ENCODE data around the gene CADM2. TPM values are rescaled to one million over a fixed set of nuclear protein-coding genes. Genes with fewer than 3 reads are reported as not detected.

The CADM2 gene
- total RNA-seq, 1 experiment from 2014 or later, result 10.9 TPM

DNA sequence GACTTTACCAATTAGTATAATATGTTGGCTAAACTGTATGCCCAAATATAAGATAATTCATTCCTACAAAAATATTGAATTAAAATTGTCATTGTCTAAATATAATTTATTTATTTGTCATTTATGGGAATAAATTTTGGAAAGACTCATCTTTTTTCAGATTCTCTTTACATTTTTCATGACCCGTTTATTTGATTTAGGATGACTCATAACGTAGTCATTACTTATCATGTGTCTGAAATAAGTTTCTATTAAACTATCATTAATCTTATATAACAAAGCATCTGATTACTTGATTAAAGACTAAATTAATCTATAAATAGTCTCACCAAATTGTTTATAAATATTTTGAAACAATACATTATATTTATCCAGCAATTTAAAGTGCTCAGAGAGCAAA is 516.6 kb downstream of the CADM2 start:
- DNase-seq, result no peak
- no CpG with 5 or more reads among the region's 2 CpGs for WGBS (ENCODE audit: extremely low coverage, insufficient read length, low lambda C conversion rate)
- no peaks in the 10 kb centered on the region for H3K9me3 Mint-ChIP-seq

More for the DNA sequence above, 516.6 kb downstream of the CADM2 start:
- Histone ChIP-seq H2BK20ac (ENCODE audit: low read depth, low read length, poor library complexity, severe bottlenecking) (no peak overlapping the region), H2BK15ac (ENCODE audit: low read depth, low read length) (no peak overlapping the region), H3K56ac (ENCODE audit: insufficient read length, low read depth, low read length) (no peak overlapping the region), H2AK5ac (ENCODE audit: insufficient read length, low read length) (no peak overlapping the region), H3K9me3 (ENCODE audit: control insufficient read depth, low read depth, low read length) (no peaks in the 10 kb centered on the region), H3K14ac (ENCODE audit: insufficient read depth, low read length) (no peak overlapping the region), H3K18ac (ENCODE audit: insufficient read length, low read depth, low read length) (no peak overlapping the region), H3K27ac (ENCODE audit: insufficient read length, low read depth, low read length) (no peak overlapping the region), H2BK120ac (ENCODE audit: low read depth, low read length, poor library complexity, severe bottlenecking) (no peak overlapping the region), H3K4me2 (ENCODE audit: insufficient read depth, insufficient read length, low read length) (no peak overlapping the region), H4K8ac (replicated peaks; ENCODE audit: insufficient read length, low read depth, low read length) (no peak overlapping the region), H4K91ac (ENCODE audit: insufficient read length, low read depth, low read length) (no peak overlapping the region), H3K9ac (ENCODE audit: extremely low read depth, insufficient read length, low read length) (no peak overlapping the region), H4K20me1 (ENCODE audit: control insufficient read depth, insufficient read depth, insufficient read length) (no peaks in the 10 kb centered on the region), H3K27me3 (ENCODE audit: insufficient read depth, low read length) (no peaks in the 10 kb centered on the region), H3T11ph (ENCODE audit: low read length) (no peak overlapping the region), H3K23ac (ENCODE audit: insufficient read length, low read depth, low read length) (no peak overlapping the region), H4K5ac (ENCODE audit: insufficient read length, low read depth, low read length) (no peak overlapping the region), H3K4me1 (ENCODE audit: insufficient read depth, low read length) (peaks cover 2% of the 10 kb centered on the region; the same call in 1 of the 2 replicates), H3K4ac (ENCODE audit: low read depth, low read length) (no peak overlapping the region), H3K23me2 (ENCODE audit: insufficient read length, low read depth, low read length, poor library complexity, severe bottlenecking) (no peaks in the 10 kb centered on the region), H3K79me1 (ENCODE audit: insufficient read depth, low read depth, low read length, poor library complexity, severe bottlenecking) (no peaks in the 10 kb centered on the region), H2BK5ac (ENCODE audit: insufficient read length, low read length) (no peak overlapping the region), H3K79me2 (ENCODE audit: insufficient read depth, low read length) (no peaks in the 10 kb centered on the region), H2AFZ (ENCODE audit: low read length) (no peak overlapping the region), H2BK12ac (ENCODE audit: insufficient read length, low read depth, low read length) (no peak overlapping the region)
- H3K27me3 Mint-ChIP-seq (ENCODE audit: low read depth), result no peaks in the 10 kb centered on the region
- no peak for TF ChIP-seq CTCF (conservative IDR thresholded peaks at IDR 0.05)
- H3K27ac Mint-ChIP-seq, result no peak overlapping the region
- peaks cover 9 to 20% of the 10 kb centered on the region in 2 experiments for H3K4me1 Mint-ChIP-seq
- H3K36me3 Mint-ChIP-seq (ENCODE audit: insufficient read depth in 1 of 3, low read depth in 3 of 3), result peaks cover 0 to 2% (median 0%) of the 10 kb centered on the region in 3 experiments; a peak in 2 of 7 replicates
- H3K4me3 Mint-ChIP-seq, result no peak overlapping the region

Data from H9 (cell line).